Astrocyte (in vitro differentiated cells and primary cell): ENCODE data around the gene SLC25A26. TPM values are rescaled to one million over a fixed set of nuclear protein-coding genes. Genes with fewer than 3 reads are reported as not detected.
A peak's percentile ranks its signal among the peaks of the same experiment; 100 is the strongest.
"Not testable (repeated sequence)": the region's sequence is repeated elsewhere in the genome, so short reads cannot be mapped to it uniquely, and the experiment has no call there.

Experiments used
- DNase-seq: peaks from one replicate; pipeline ENCODE4 v3.0.0-alpha.2; 2010; ENCODE audit warnings: low read depth
- FAIRE-seq: peaks from 2 replicates; lab custom pipeline; 2011; peaks lifted over from hg19 to GRCh38; lab: Jason Lieb, UNC
- H2AFZ ChIP-seq: 2 replicates; pipeline ENCODE4 v1.6.0; 2012; ENCODE audit warnings: low read depth, low read length, inconsistent platforms
- H3K27ac ChIP-seq: 2 replicates; pipeline ENCODE4 v1.5.1; 2011; ENCODE audit warnings: low read depth, low read length, inconsistent platforms
- H3K27me3 ChIP-seq: 2 replicates; pipeline ENCODE4 v1.6.0; 2011; ENCODE audit warnings: low read length, inconsistent platforms; ENCODE audit not compliant: insufficient read depth
- H3K36me3 ChIP-seq: 2 replicates; pipeline ENCODE4 v1.5.1; 2011; ENCODE audit warnings: low read length, inconsistent platforms; ENCODE audit not compliant: insufficient read depth
- H3K4me1 ChIP-seq: 2 replicates; pipeline ENCODE4 v1.5.1; 2011; ENCODE audit warnings: low read length, inconsistent platforms; ENCODE audit not compliant: insufficient read depth
- H3K4me2 ChIP-seq: 2 replicates; pipeline ENCODE4 v1.6.0; 2012; ENCODE audit warnings: low read length, inconsistent platforms
- H3K4me3 ChIP-seq: 2 replicates; pipeline ENCODE4 v1.5.1; 2011; ENCODE audit warnings: low read depth, mild to moderate bottlenecking, low read length, inconsistent platforms; ENCODE audit not compliant: insufficient read depth
- H3K79me2 ChIP-seq: 2 replicates; pipeline ENCODE4 v1.6.0; 2012; ENCODE audit warnings: mild to moderate bottlenecking, low read length, inconsistent platforms; ENCODE audit not compliant: insufficient read depth
- H3K9ac ChIP-seq: 2 replicates; pipeline ENCODE4 v1.6.0; 2012; ENCODE audit warnings: mild to moderate bottlenecking, low read length, inconsistent platforms
- H3K9me3 ChIP-seq: 2 replicates; pipeline ENCODE4 v1.5.1; 2012; ENCODE audit warnings: low read depth, mild to moderate bottlenecking, low read length, inconsistent platforms; ENCODE audit not compliant: insufficient read depth
- H4K20me1 ChIP-seq: 2 replicates; pipeline ENCODE4 v1.6.0; 2012; ENCODE audit warnings: low read length, inconsistent platforms; ENCODE audit not compliant: insufficient read depth
- H3K27ac Mint-ChIP-seq: one replicate; pipeline ENCODE4 v1.8.0; 2021; ENCODE audit warnings: mild to moderate bottlenecking, mixed read lengths; ENCODE audit not compliant: unreplicated experiment
- H3K27me3 Mint-ChIP-seq: one replicate; pipeline ENCODE4 v1.8.0; 2021; ENCODE audit warnings: low read depth, mixed read lengths; ENCODE audit not compliant: unreplicated experiment
- H3K36me3 Mint-ChIP-seq: one replicate; pipeline ENCODE4 v1.8.0; 2021; ENCODE audit warnings: low read depth, mixed read lengths; ENCODE audit not compliant: unreplicated experiment
- H3K4me1 Mint-ChIP-seq: one replicate; pipeline ENCODE4 v1.8.0; 2021; ENCODE audit warnings: low read depth, mixed read lengths; ENCODE audit not compliant: unreplicated experiment
- H3K4me3 Mint-ChIP-seq: one replicate; pipeline ENCODE4 v1.8.0; 2021; ENCODE audit warnings: mild to moderate bottlenecking, moderate library complexity, mixed read lengths; ENCODE audit not compliant: unreplicated experiment
- H3K9me3 Mint-ChIP-seq: one replicate; pipeline ENCODE4 v1.8.0; 2021; ENCODE audit warnings: mild to moderate bottlenecking, mixed read lengths; ENCODE audit not compliant: unreplicated experiment
- EZH2 ChIP-seq: IDR thresholded peaks from 2 replicates; pipeline ENCODE4 v1.6.1; 2012; ENCODE audit warnings: mild to moderate bottlenecking, low read length, inconsistent platforms; ENCODE audit not compliant: insufficient read depth
- total RNA-seq: library from RNA; stranded (reverse); gene quantifications from 2 replicates; pipeline ENCODE4 v1.2.1, GENCODE V29; 2021
- TF ChIP-seq, protein P1 (sequence below): IDR thresholded peaks from 2 replicates; pipeline ENCODE4 v1.5.1; 2011; ENCODE audit warnings: low read depth, mild to moderate bottlenecking, inconsistent platforms, low read length, moderate library complexity; ENCODE audit not compliant: insufficient read depth

SLC25A26 gene
- total RNA-seq, 1 donor from 2014 or later = 17.9 TPM

DNA sequence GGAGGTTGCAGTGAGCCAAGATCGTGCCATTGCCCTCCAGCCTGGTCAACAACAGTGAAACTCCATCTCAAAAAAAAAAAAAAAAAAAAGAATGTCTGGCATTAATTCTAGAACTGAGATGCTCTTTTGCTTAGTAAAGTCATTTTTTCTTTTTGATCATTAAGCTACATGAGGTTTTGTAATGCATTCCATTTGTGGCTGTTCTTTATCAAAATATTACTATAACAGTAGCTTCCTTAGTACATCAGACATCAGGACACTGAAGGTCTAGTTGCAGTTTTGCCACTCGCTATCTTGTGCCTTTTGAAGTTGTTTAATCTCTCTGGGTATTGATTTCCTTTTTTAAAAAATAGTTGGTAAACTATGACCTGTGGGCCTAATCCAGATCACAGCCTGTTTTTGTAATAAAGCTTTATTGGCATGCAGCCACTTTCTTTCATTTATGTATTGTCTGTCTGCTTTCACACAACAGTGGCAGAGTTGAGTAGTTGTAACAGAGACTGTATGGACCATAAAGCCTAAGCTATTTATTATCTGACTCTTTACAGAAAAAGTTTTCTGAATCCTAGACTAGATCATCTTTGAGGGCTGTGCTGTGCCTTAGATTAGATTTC, 76.6 kb downstream of the SLC25A26 start:
- Histone ChIP-seq H3K9me3 (no peaks in the 10 kb centered on the region), H3K79me2 (no peaks in the 10 kb centered on the region), H3K4me1 (no peaks in the 10 kb centered on the region), H3K4me3 (no peak overlapping the region), H3K36me3 (no peaks in the 10 kb centered on the region), H3K4me2 (no peak overlapping the region), H3K27ac (peak overlapping the region; percentile 8), H4K20me1 (no peaks in the 10 kb centered on the region), H3K27me3 (no peaks in the 10 kb centered on the region), H2AFZ (no peak overlapping the region), H3K9ac (no peak overlapping the region)
- no peak for TF ChIP-seq EZH2
- TF ChIP-seq, protein P1, sequence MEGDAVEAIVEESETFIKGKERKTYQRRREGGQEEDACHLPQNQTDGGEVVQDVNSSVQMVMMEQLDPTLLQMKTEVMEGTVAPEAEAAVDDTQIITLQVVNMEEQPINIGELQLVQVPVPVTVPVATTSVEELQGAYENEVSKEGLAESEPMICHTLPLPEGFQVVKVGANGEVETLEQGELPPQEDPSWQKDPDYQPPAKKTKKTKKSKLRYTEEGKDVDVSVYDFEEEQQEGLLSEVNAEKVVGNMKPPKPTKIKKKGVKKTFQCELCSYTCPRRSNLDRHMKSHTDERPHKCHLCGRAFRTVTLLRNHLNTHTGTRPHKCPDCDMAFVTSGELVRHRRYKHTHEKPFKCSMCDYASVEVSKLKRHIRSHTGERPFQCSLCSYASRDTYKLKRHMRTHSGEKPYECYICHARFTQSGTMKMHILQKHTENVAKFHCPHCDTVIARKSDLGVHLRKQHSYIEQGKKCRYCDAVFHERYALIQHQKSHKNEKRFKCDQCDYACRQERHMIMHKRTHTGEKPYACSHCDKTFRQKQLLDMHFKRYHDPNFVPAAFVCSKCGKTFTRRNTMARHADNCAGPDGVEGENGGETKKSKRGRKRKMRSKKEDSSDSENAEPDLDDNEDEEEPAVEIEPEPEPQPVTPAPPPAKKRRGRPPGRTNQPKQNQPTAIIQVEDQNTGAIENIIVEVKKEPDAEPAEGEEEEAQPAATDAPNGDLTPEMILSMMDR = no peak
- H3K9me3 Mint-ChIP-seq = no peaks in the 10 kb centered on the region
- no peak overlapping the region for H3K4me3 Mint-ChIP-seq
- H3K27me3 Mint-ChIP-seq = no peaks in the 10 kb centered on the region
- no peak for FAIRE-seq
- H3K36me3 Mint-ChIP-seq = no peaks in the 10 kb centered on the region
- peaks cover 10% of the 10 kb centered on the region for H3K4me1 Mint-ChIP-seq
- peak; percentile 55 for DNase-seq
- no peak overlapping the region for H3K27ac Mint-ChIP-seq

DNA sequence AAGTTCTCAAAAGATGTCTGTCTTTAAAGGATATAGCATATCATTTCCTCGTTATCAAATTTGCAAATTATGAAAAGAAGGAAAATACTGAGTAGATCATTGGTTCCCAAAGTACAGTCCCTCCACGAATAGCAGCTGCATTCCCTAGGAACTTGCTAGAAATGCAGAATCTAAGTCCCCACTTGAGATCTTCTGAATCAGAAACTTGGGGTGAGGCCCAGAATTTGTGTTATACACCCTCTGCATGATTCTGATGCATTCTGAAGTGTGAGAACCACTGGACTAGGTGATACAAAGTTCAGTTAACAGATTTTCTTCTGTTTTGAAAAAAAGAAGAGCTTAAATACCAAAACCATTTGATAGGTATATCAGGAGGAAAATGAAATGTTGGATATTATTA, 77.1 kb downstream of the SLC25A26 start:
- Histone ChIP-seq H3K27ac (peak overlapping the region; percentile 8), H3K79me2 (no peaks in the 10 kb centered on the region), H4K20me1 (no peaks in the 10 kb centered on the region), H3K27me3 (no peaks in the 10 kb centered on the region), H3K4me2 (no peak overlapping the region), H3K36me3 (no peaks in the 10 kb centered on the region), H2AFZ (no peak overlapping the region), H3K4me1 (no peaks in the 10 kb centered on the region), H3K4me3 (no peak overlapping the region), H3K9me3 (no peaks in the 10 kb centered on the region), H3K9ac (no peak overlapping the region)
- no peaks in the 10 kb centered on the region for H3K9me3 Mint-ChIP-seq
- H3K27me3 Mint-ChIP-seq = no peaks in the 10 kb centered on the region
- DNase-seq (peak; percentile 93), FAIRE-seq (peak; percentile 70)
- peaks cover 10% of the 10 kb centered on the region for H3K4me1 Mint-ChIP-seq
- TF ChIP-seq, protein P1 = no peak
- no peak for TF ChIP-seq EZH2
- H3K36me3 Mint-ChIP-seq = no peaks in the 10 kb centered on the region
- no peak overlapping the region for H3K4me3 Mint-ChIP-seq
- H3K27ac Mint-ChIP-seq = no peak overlapping the region

DNA sequence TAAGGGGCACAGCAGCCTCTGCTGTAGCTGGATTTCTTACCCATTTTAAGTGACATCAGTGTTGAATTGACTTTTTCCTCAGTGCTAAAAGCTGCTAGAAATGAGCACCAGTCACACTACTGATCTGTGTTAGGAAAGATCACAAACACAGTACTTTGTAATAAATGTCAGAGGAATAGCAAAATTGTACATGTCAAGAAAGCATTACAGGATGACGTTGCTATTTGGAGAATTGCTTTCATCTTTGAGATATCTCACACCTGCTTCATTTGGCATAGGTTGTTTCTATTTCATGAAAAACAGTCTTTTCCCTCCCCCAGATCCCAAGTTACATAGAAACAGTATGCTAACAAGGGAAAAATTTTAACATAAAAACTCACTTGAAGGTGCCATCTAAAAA, 77.8 kb downstream of the SLC25A26 start:
- Mint-ChIP-seq H3K36me3 (no peaks in the 10 kb centered on the region), H3K27me3 (no peaks in the 10 kb centered on the region), H3K9me3 (no peaks in the 10 kb centered on the region), H3K27ac (no peak overlapping the region), H3K4me3 (no peak overlapping the region), H3K4me1 (peaks cover 15% of the 10 kb centered on the region)
- TF ChIP-seq EZH2 = no peak
- TF ChIP-seq, protein P1 = no peak
- H4K20me1 ChIP-seq = no peaks in the 10 kb centered on the region
- no peak overlapping the region for H3K9ac ChIP-seq
- H3K4me3 ChIP-seq = no peak overlapping the region
- H3K79me2 ChIP-seq = no peaks in the 10 kb centered on the region
- H2AFZ ChIP-seq = no peak overlapping the region
- no peaks in the 10 kb centered on the region for H3K4me1 ChIP-seq
- FAIRE-seq (no peak), DNase-seq (peak; percentile 22)
- no peaks in the 10 kb centered on the region for H3K9me3 ChIP-seq
- H3K27ac ChIP-seq = no peak overlapping the region
- no peaks in the 10 kb centered on the region for H3K27me3 ChIP-seq
- no peaks in the 10 kb centered on the region for H3K36me3 ChIP-seq
- no peak overlapping the region for H3K4me2 ChIP-seq

DNA sequence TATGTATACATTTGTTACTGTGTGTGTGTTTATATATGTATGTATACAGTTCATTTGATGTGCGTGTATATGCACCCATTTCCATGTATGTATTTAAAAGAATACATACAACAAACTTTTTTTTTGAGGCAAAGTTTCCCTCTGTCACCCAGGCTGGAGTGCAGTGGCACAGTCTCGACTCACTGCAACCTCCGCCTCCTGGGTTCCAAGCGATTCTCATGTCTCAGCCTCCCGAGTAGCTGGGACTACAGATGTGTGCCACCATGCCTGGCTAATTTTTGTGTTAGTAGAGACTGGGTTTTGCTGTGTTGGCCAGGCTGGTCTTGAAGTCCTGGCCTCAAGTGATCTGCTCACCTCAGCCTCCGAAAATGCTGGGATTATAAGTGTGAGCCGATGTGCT, 78.3 kb downstream of the SLC25A26 start:
- H3K27me3 Mint-ChIP-seq, H2AFZ ChIP-seq, H4K20me1 ChIP-seq, H3K4me1 ChIP-seq, H3K9me3 Mint-ChIP-seq, H3K27ac Mint-ChIP-seq, H3K4me3 Mint-ChIP-seq, H3K27me3 ChIP-seq, H3K36me3 ChIP-seq, H3K4me3 ChIP-seq, H3K4me2 ChIP-seq, H3K27ac ChIP-seq, H3K9me3 ChIP-seq, DNase-seq, FAIRE-seq, H3K36me3 Mint-ChIP-seq, H3K9ac ChIP-seq, H3K79me2 ChIP-seq: not testable (repeated sequence)
- peaks cover 17% of the 10 kb centered on the region for H3K4me1 Mint-ChIP-seq
